Erythroblast (primary cell): ENCODE measurements around the gene HERC2.

ENCODE experiments used
- GATA1 ChIP-seq: IDR thresholded peaks from 2 replicates; pipeline ENCODE4 v1.6.1; 2011; ENCODE audit warnings: low read depth, mild to moderate bottlenecking, control low read depth, low read length, moderate library complexity
- POLR2A ChIP-seq: IDR thresholded peaks from 2 replicates; pipeline ENCODE4 v1.6.1; 2011; ENCODE audit warnings: mild to moderate bottlenecking, low read length

DNA sequence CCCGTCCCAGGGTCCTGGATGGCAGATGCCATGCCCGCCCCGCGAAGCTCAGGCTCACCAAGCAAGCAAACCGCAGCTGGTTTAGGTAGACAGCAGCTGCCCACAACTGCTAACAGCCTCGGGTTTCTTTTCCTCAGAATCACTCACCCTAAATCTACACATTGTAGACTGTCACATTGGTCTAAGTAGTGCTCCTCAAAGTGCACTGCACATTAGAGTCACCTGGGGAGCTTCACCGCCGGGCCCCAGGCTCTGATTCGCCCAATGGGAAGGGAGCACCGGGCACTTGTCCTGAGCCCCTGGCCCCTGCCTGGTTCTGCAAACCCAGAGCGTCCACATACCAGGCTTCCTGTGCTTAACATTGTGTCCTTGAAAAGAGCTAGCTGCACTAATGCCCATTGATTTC is 223.6 kb downstream of the HERC2 start:
- TF ChIP-seq POLR2A, result no peak
- TF ChIP-seq GATA1, result no peak
